Measurements from ENCODE around the gene BAAT. TPM values are rescaled to one million over a fixed set of nuclear protein-coding genes. Genes with fewer than 3 reads are reported as not detected.

The BAAT gene

DNA sequence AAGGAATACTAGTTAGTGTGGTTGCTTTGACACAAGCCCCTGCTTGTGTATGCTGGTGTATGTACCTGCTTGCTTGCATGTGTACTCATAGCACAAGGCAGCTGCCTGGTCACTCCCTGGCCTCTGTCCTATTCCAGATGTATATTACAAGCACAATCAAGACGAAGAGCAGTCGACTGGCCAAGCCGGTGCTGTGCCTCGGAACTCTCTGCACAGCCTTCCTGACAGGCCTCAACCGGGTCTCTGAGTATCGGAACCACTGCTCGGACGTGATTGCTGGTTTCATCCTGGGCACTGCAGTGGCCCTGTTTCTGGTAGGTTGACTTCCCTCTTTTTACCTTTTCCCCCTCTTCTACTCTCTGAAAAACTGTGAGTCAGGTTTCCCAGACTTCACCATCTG, 72.1 kb downstream of the BAAT start:
- DNase-seq (ENCODE audit: low spot score), result no peak
- Histone ChIP-seq H2AFZ (ENCODE audit: low read length) (no peak overlapping the region), H3K18ac (ENCODE audit: low read length) (no peak overlapping the region), H3K23ac (ENCODE audit: low read depth, low read length, poor library complexity) (no peak overlapping the region), H3K27me3 (ENCODE audit: control insufficient read depth in 3 of 3, insufficient read depth in 3 of 3, low read depth in 1 of 3, low read length in 3 of 3) (peaks cover 0 to 8% (median 0%) of the 10 kb centered on the region in 3 experiments), H2AK5ac (ENCODE audit: low read depth, low read length) (no peak overlapping the region), H2BK12ac (ENCODE audit: low read length) (no peak overlapping the region), H3K14ac (ENCODE audit: low read length) (no peak overlapping the region), H4K91ac (ENCODE audit: low read depth, low read length, poor library complexity) (no peak overlapping the region), H3K4me1 (ENCODE audit: control insufficient read depth in 2 of 2, insufficient read depth in 1 of 2, low read depth in 1 of 2, low read length in 2 of 2) (no peaks in the 10 kb centered on the region), H3K4me2 (ENCODE audit: insufficient read depth, low read length, poor library complexity, severe bottlenecking) (no peak overlapping the region), H2BK120ac (ENCODE audit: low read depth, low read length) (no peak overlapping the region), H3K9me3 (replicated peaks in 1 of 2; ENCODE audit: control insufficient read depth in 2 of 2, insufficient read depth in 1 of 2, low read depth in 1 of 2, low read length in 2 of 2) (no peaks in the 10 kb centered on the region), H3K9ac (ENCODE audit: low read depth, low read length, poor library complexity) (no peak overlapping the region), H3K36me3 (replicated peaks in 1 of 2; ENCODE audit: control insufficient read depth in 2 of 2, insufficient read depth in 2 of 2, low read length in 2 of 2) (no peaks in the 10 kb centered on the region), H3K27ac (replicated peaks; ENCODE audit: low read length) (no peak overlapping the region), H2BK5ac (ENCODE audit: low read length) (no peak overlapping the region), H3K4me3 (ENCODE audit: low read length in 2 of 2) (no peak overlapping the region), H3K79me1 (ENCODE audit: low read depth, low read length) (no peaks in the 10 kb centered on the region), H2BK15ac (ENCODE audit: low read length) (no peak overlapping the region), H4K8ac (ENCODE audit: low read depth, low read length) (no peak overlapping the region), H3K4ac (ENCODE audit: low read length) (no peak overlapping the region)
- no CpG with 5 or more reads among the region's 8 CpGs for WGBS, 2 donors (ENCODE audit: extremely low coverage in 2 of 2, insufficient read length in 2 of 2, insufficient replicate concordance in 1 of 2)

DNA sequence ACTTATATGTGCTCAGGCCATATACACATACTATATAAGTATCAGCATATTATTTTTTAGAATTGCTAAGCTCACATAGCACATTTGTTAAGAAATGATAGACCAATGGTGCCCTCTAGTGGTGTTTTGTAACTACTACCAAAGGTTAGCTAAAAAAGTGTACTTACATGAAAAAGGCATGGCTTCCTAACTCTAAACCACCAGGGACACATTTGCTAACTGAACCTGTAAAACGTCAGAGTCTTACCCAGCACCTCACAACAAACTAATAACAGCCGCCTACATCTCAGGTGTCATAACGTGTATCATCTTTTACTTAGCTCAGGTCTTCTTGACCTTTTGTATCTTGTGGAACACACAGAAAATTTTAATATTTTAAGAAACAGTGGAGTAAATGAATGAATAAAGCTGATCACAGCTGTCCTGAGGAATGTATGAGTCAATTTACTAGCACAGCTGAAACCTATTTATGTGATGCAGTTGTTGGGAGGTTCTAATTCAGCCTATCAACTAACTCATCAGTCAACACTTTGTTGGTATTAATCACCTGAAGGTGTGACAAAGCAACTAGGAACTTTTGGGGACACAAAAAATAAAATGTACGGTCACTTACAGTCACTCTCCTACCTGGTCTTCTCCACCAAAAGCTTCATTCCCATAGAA, 72.9 kb downstream of the BAAT start:
- Histone ChIP-seq H3K14ac (ENCODE audit: low read length) (no peak overlapping the region), H4K91ac (ENCODE audit: low read depth, low read length, poor library complexity) (no peak overlapping the region), H3K27me3 (ENCODE audit: control insufficient read depth in 3 of 3, insufficient read depth in 3 of 3, low read depth in 1 of 3, low read length in 3 of 3) (peaks cover 0 to 8% (median 0%) of the 10 kb centered on the region in 3 experiments), H3K4me1 (ENCODE audit: control insufficient read depth in 2 of 2, insufficient read depth in 1 of 2, low read depth in 1 of 2, low read length in 2 of 2) (no peaks in the 10 kb centered on the region), H4K8ac (ENCODE audit: low read depth, low read length) (no peak overlapping the region), H3K79me1 (ENCODE audit: low read depth, low read length) (no peaks in the 10 kb centered on the region), H2BK12ac (ENCODE audit: low read length) (no peak overlapping the region), H3K4me3 (ENCODE audit: low read length in 2 of 2) (no peak overlapping the region), H2BK120ac (ENCODE audit: low read depth, low read length) (no peak overlapping the region), H3K9me3 (replicated peaks in 1 of 2; ENCODE audit: control insufficient read depth in 2 of 2, insufficient read depth in 1 of 2, low read depth in 1 of 2, low read length in 2 of 2) (no peaks in the 10 kb centered on the region), H2BK5ac (ENCODE audit: low read length) (no peak overlapping the region), H3K4ac (ENCODE audit: low read length) (no peak overlapping the region), H3K23ac (ENCODE audit: low read depth, low read length, poor library complexity) (no peak overlapping the region), H3K4me2 (ENCODE audit: insufficient read depth, low read length, poor library complexity, severe bottlenecking) (no peak overlapping the region), H3K18ac (ENCODE audit: low read length) (no peak overlapping the region), H2AFZ (ENCODE audit: low read length) (no peak overlapping the region), H3K36me3 (replicated peaks in 1 of 2; ENCODE audit: control insufficient read depth in 2 of 2, insufficient read depth in 2 of 2, low read length in 2 of 2) (no peaks in the 10 kb centered on the region), H3K9ac (ENCODE audit: low read depth, low read length, poor library complexity) (no peak overlapping the region), H3K27ac (replicated peaks; ENCODE audit: low read length) (no peak overlapping the region), H2AK5ac (ENCODE audit: low read depth, low read length) (no peak overlapping the region), H2BK15ac (ENCODE audit: low read length) (no peak overlapping the region)
- peak; percentile 72 for DNase-seq (ENCODE audit: low spot score)
- WGBS, 2 donors (ENCODE audit: extremely low coverage in 2 of 2, insufficient read length in 2 of 2, insufficient replicate concordance in 1 of 2), result no CpG with 5 or more reads among the region's 4 CpGs

- H4K91ac ChIP-seq (ENCODE audit: low read depth, low read length, poor library complexity), result no peak overlapping the region
- H3K4ac ChIP-seq (ENCODE audit: low read length), result no peak overlapping the region
- no peak overlapping the region for H3K18ac ChIP-seq (ENCODE audit: low read length)
- H3K23ac ChIP-seq (ENCODE audit: low read depth, low read length, poor library complexity), result no peak overlapping the region
- H3K4me2 ChIP-seq (ENCODE audit: insufficient read depth, low read length, poor library complexity, severe bottlenecking), result no peak overlapping the region
- H3K27ac ChIP-seq (replicated peaks; ENCODE audit: low read length), result no peak overlapping the region
- no peak overlapping the region for H2AFZ ChIP-seq (ENCODE audit: low read length)
- no peak overlapping the region for H2BK120ac ChIP-seq (ENCODE audit: low read depth, low read length)
- H3K79me1 ChIP-seq (ENCODE audit: low read depth, low read length), result no peaks in the 10 kb centered on the region
- H4K8ac ChIP-seq (ENCODE audit: low read depth, low read length), result no peak overlapping the region
- H3K9ac ChIP-seq (ENCODE audit: low read depth, low read length, poor library complexity), result no peak overlapping the region
- no peak overlapping the region for H2BK15ac ChIP-seq (ENCODE audit: low read length)
- H3K36me3 ChIP-seq (replicated peaks in 1 of 2; ENCODE audit: control insufficient read depth in 2 of 2, insufficient read depth in 2 of 2, low read length in 2 of 2), result no peaks in the 10 kb centered on the region
- peaks cover 0 to 8% (median 0%) of the 10 kb centered on the region in 3 experiments for H3K27me3 ChIP-seq (ENCODE audit: control insufficient read depth in 3 of 3, insufficient read depth in 3 of 3, low read depth in 1 of 3, low read length in 3 of 3)
- H2BK5ac ChIP-seq (ENCODE audit: low read length), result no peak overlapping the region
- no CpG with 5 or more reads among the region's 2 CpGs for WGBS, 2 donors (ENCODE audit: extremely low coverage in 2 of 2, insufficient read length in 2 of 2, insufficient replicate concordance in 1 of 2)
- no peak overlapping the region for H3K4me3 ChIP-seq (ENCODE audit: low read length in 2 of 2)
- H2BK12ac ChIP-seq (ENCODE audit: low read length), result no peak overlapping the region
- H3K4me1 ChIP-seq (ENCODE audit: control insufficient read depth in 2 of 2, insufficient read depth in 1 of 2, low read depth in 1 of 2, low read length in 2 of 2), result no peaks in the 10 kb centered on the region
- no peak overlapping the region for H2AK5ac ChIP-seq (ENCODE audit: low read depth, low read length)
- no peak overlapping the region for H3K14ac ChIP-seq (ENCODE audit: low read length)
- H3K9me3 ChIP-seq (replicated peaks in 1 of 2; ENCODE audit: control insufficient read depth in 2 of 2, insufficient read depth in 1 of 2, low read depth in 1 of 2, low read length in 2 of 2), result no peaks in the 10 kb centered on the region
- DNase-seq (ENCODE audit: low spot score), result no peak
These were observed 73.6 kb downstream of the BAAT start for GRCh38 chr9:101311191-101311590.

Small RNAs within 50 kb of the gene (small RNA-seq; reads per million reads assigned to genes)
- gene RF00322 (ENCODE audit: insufficient read depth), result not detected
